GM21390 (cell line): ENCODE results near the gene RBAK.
"Not testable (repeated sequence)": the region's sequence is repeated elsewhere in the genome, so short reads cannot be mapped to it uniquely, and the experiment has no call there.

Source experiments
- ATAC-seq: cut with Tn5 transposase; IDR thresholded peaks from one replicate; pipeline ENCODE4 v1.9.1; 2021; ENCODE audit not compliant: unreplicated experiment

The RBAK gene

DNA sequence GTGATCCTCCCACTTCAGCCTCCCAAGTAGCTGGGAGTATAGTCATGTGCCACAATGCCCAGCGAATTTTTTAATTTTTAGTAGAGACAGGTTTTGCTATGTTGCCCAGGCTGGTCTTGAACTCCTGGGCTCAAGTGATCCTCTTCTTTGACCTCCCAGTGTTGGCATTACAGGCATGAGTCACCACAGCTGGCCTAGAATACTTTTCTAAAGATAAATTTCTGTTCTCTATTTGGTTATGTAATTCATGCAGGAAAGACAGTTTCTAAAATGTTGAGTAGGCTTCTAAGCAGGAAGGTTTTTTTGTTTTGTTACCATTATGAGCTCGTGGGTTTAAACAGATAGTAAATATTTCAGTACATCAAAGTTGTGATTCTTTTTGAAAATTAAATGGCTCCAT is 5.0 kb downstream of the RBAK start:
- ATAC-seq = no peak

DNA sequence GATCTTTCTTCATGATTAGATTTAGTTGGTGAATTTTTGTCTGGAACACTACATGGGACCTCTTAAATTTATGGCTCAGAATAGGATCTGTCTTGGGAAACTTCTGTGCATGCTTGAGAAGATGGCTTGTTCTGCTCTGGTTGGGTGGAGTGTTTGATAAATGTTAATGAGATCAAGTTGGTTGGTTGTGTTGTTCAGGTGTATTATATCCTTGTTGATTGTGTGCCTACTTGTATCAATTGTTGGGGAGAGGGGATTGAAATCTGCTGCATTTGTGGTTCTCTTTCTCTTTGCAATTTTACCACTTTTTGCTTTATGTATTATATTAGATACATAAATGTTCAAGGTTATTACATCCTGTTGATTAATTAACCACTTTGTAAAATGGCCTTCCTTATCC is 6.1 kb downstream of the RBAK start:
- not testable (repeated sequence) for ATAC-seq

DNA sequence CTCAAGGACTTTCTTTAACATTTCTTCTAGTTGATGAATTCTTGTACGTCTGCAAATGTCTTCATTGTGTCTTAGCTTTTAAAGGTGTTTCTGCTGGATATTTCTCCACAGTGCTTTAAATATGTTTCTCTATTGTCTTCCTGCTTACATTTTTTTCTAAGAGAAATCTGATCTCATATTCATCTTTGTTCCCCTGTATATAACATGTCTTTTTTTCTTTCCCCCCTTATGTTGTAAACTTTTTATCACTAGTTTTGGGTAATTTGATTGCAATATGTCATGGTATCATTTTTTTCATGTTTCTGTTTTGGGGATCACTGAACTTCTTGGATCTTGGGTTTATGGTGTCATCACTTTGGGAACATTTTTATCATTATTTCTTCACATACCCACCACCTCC is 7.5 kb downstream of the RBAK start:
- no peak for ATAC-seq

- no peak for ATAC-seq
Observed at GRCh38 chr7:5063698-5064097, 18.0 kb downstream of the RBAK start.

GRCh38 chr7:5064391-5065106 is 18.9 kb downstream of the RBAK start:
- no peak for ATAC-seq

DNA sequence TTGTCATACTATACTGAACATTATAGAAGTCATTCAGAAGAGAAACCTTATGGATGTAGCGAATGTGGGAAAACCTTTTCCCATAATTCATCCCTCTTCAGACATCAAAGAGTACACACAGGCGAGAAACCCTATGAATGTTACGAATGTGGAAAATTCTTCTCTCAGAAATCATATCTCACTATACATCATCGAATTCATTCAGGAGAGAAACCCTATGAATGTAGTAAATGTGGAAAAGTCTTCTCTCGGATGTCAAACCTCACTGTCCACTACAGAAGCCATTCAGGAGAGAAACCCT is 19.4 kb downstream of the RBAK start:
- no peak for ATAC-seq

DNA sequence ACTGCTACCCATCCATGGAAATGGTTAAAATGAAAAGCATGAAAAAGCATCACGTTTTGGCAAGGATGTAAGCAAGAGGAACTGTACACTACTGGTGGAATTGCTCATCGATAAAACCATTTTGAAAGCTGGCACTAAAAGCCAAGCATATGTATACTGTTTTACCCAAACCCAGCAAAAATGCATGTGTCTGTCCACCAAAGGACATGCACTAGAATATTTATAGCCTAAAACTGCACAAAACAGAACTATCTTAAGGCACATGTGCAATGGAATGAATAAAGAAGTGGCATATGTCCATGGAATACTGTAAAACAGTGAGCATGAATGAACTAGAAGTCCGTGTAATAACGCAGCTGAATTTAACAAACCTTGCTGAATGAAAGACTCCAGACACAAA is 22.9 kb downstream of the RBAK start:
- ATAC-seq = no peak

DNA sequence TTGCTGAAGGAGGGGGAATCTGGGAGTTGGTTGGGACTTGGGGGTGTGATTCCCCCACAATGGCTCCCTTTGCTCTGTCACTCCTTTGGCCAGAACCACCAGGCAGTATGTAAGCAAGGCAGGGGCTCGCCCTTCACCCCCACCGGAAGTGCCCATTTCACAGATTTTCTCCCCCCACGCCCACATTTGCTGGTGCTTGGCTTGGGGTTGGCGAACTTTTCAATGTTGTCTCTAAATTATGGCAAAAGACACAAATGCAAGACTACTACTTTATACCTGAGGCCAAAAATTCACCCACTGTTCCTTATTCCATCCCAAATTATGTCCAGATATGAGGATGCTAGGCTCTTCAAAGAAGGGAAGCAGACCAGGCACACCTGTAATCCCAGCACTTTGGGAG is 24.5 kb downstream of the RBAK start:
- no peak for ATAC-seq

DNA sequence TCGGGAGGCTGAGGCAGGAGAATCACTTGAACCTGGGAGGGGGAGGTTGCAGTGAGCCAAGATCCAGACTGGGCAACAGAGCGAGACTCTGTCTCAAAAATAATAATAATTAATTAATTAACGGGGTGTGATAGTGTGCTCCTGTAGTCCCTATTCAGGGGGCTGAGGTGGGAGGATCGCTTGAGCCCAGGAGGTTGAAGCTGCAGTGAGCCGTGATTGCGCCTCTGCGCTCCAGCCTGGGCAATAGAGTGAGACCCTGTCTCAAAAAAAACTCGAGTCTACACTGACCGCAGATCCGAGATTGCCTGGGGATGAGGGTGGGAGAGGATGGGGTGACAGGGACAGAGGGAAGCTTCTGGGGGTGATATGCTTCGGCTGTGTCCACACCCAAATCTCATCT is 29.5 kb downstream of the RBAK start:
- not testable (repeated sequence) for ATAC-seq

GRCh38 chr7:5077740-5078139 is 32.1 kb downstream of the RBAK start:
- no peak for ATAC-seq

GRCh38 chr7:5082806-5083205 is 37.1 kb downstream of the RBAK start:
- ATAC-seq = no peak

DNA sequence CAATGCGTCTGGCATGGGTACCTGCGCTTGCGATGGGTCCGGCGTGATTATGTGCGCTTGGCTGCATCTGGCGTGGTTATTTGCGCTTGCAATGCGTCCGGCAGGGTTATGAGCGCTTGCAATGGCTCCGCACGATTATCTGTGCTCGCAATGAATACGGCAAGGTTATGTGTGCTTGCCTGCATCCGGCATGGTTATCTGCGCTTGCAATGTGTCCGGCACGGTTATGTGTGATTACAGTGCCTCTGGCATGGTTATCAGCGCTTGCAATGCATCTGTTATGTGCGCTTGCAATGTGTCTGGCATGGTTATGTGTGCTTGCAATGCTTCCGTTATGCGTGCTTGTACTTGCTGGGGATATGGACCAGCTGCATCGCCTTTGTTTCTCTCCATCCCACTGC is 37.7 kb downstream of the RBAK start:
- no peak for ATAC-seq

DNA sequence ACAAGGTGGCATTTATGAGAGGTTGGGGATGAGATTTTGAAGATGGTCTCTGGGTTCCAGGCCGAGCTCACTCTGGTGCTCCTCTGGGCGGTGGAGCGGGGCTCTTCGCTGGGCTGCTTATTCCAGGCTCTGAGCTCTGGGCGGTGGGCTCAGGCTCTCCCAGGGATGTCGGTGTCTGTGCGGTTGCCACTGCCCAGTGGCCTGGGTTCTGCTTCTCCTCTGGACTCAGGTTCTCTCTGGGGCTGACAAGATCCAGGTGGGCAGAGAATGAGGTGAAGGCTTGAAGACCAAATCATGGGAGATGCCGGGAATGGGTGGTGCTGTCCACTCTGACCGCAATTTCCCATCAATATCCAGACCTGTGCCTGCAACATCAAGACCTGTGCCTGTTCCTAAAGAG is 40.6 kb downstream of the RBAK start:
- no peak for ATAC-seq

DNA sequence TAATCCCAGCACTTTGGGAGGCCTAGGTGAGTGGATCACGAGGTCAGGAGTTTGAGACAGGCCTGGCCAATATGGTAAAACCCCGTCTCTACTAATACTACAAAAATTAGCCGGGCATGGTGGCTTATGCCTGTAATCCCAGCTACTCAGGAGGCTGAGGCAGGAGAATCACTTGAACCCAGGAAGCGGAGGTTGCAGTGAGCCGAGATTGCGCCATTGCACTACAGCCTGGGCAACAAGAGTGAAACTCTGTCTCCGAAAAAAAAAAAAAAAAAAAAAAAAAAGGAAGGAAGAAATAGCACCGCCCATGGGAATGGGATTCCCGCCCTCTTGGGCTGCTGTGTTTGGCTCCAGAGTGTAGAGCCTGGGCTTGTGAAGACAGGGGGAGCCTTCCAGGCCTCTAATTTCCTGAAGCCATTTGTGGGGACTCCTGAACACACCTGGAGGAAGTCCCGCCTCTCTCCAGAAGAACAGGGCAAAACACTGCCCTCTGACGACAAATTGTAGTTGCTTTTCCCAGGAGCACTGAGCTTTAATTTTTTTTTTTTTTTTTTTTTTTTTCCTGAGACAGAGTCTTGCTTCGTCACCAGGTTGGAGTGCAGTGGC is 42.7 kb downstream of the RBAK start:
- ATAC-seq = not testable (repeated sequence)

GRCh38 chr7:5088906-5089305 is 43.2 kb downstream of the RBAK start:
- ATAC-seq = no peak

- no peak for ATAC-seq
Observed at GRCh38 chr7:5093948-5094347, 48.3 kb downstream of the RBAK start.

DNA sequence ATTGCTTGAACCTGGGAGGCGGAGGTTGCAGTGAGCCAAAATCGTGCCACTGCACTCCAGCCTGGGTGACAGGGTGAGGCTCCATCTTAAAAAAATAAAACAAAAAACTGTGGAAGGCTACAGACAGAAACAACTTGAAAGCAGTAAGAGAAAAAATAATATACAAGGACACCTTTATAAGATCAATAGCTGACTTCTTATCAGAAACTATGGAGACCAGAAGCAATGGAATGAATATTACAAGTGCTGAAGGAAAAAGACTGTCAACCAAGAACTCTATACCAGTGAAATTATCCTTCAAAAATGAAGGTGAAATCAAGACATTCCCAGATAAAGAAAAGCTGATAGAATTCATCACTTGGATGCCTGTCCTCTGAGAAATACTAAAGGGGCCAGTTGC is 49.0 kb downstream of the RBAK start:
- no peak for ATAC-seq

DNA sequence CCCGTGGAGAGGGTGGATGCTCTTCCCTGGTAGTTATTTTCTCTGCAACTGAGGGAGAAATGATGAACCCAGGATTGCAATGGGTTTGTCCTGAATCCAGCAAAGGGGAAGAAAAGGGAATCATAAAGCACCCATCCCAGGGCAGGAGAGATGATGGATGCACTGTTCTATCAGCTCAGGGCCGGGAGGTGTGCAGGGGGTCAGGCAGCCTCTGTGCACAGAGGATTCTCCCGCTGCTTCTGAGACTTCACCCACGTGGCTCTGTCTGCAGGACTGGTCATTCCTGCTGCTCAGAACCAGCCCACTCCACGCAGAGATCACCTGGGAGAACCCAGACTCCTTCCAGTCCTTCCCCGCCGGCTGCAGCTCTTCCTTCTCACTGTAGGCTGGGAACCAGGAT is 70.7 kb downstream of the RBAK start:
- ATAC-seq = no peak

DNA sequence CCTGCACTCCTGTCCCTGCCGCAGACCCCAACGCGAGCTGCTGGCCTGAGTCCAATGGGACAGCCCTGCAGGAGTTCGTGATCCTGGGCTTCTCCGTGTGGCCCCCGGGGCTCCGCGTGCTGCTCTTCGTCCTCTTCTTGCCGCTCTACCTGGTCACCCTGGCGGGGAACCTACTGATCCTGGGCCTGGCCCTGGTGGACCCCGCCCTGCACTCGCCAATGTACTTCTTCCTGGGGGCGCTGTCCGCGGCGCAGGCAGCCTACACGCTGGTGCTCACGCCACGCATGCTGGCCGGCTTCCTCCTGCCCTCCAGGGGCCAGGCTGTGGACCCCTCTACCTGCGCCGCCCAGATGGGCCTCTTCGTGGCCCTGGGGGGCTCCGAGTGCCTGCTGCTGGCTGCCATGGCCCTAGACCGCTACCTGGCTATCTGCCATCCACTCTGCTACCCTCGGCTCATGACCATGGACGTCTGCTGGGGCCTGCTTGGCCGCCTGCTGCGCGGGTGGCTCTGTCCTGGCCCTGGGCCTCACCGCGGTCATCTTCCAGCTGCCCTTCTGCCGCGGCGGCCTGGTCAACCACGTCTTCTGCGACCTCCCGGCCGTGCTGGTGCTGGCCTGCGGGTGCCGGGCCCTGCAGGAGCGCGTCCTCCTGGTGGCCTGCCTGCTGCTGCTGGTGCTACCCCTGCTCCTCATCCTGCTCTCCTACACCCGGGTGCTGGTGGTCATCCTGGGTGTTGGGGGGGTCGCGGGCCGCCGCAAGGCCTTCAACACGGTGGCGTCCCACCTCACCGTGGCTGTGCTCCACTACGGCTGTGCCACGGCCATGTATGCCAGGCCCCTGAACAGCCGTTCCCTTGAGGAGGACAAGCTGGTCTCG is 71.7 kb downstream of the RBAK start:
- ATAC-seq = no peak
